HG02610 (cell line): ENCODE results near the gene RYR3.

Experiments
- ATAC-seq: cut with Tn5 transposase; IDR thresholded peaks from one replicate; pipeline ENCODE4 v1.9.1; 2021; ENCODE audit warnings: mild to moderate bottlenecking, moderate library complexity; ENCODE audit not compliant: unreplicated experiment

RYR3 gene

DNA sequence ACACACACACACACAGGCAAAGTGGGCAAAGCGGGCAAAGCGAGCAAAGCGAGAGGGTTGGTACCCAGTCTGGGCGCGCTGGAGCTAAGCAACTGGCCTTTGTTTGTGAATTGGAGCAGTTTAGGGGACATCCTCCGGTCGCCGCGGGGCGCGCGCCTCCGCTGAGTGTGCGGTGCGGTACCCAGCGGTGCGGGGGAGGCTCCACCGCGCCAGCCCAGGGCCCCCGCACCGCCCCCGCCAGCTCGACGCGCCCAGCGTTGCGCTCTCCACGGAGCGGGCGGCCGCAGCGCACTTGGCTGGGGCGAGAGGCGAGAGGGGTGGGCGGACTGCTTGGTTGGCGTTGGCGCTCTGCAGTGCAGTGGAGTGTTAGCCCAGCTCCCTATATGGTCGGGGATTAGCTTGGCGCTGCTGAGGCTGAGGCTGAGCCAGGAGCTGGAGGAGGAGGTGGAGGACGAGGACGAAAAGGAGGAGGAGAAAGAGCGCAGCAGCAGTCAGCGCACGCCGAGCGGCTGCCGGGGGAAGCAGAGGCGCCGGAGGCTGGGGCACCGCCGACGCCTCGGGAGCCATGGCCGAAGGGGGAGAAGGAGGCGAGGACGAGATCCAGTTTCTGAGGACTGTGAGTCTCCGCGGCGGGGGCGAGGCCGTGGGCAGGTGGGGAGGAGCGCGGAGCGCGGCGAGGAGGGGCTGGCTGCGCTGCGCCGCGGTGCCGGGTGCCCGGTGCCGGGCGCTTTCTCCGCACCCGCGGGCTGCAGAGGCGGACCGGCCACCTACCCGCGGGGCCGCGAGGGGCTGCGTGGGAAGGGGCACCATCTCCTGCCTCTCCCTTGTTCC is at the start of gene RYR3:
Gene RYR3, plus strand, starts transcription at position 487 of the 831 bp plus-strand sequence. Its CDS starts 79 bp downstream, at position 566.
- ATAC-seq: no peak

DNA sequence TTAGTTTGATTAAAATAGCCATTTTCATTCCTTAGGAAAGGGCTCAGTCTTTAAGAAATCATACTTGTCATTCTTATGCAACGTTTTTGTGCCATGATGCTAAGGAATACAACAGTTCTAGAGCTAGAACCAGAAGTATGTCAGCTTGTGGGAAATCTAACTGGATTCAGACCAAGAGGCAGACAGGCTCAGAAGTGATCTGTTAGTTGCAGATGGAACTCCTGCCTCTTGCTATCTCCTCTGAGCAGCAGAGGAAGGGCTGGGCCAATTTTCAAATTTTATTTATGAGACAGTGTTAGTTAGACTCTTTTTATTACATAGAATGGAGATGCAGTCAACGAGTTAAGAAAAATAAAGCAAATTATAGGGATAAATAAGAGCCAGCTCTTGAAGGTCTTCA is 48.5 kb upstream of the RYR3 start:
- no peak for ATAC-seq

GRCh38 chr15:33277689-33278088 is 33.1 kb upstream of the RYR3 start:
- no peak for ATAC-seq

DNA sequence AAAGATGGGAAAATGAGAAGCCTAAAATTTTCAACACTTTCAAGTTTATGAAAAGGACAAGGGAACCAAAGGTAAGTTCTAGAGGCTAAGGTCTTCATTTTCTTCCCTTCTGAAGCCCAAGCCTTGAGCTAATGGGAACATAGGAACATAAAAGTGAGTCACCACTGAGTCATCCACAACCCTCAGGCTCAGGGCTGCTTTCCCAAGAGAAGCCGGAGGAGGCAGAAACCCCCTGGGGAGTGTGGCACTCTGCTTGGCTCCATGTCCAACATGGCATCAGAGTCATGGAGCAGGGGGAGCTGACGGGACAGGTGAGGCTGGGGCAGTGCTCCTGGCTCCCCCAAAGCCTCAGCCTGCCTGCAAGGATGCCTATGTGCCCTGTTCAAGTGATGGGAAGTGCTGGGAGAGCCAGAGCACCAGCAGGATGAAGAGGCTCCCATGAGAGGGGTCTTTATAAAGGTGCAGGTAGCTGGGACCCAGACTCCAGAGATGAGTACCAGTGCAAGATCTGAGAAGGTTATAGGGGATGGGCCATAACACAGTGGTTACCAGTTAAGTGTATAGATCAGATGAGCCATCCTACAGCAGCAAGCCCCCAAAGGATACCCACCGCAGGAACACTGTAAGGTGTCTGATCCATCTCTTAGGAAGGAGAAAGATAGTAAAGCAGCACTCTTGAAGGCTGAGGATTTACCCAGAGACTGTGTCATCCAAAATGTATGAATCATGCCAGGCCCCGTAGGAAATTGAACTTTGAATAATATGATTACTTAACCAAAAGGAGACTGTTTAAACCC is 31.8 kb upstream of the RYR3 start:
- ATAC-seq: no peak

- no peak for ATAC-seq
These were observed 31.1 kb upstream of the RYR3 start for GRCh38 chr15:33279613-33280205.

GRCh38 chr15:33282226-33283020 is 28.3 kb upstream of the RYR3 start:
- no peak for ATAC-seq

- ATAC-seq: no peak
These were observed 27.2 kb upstream of the RYR3 start for GRCh38 chr15:33283576-33283975.

GRCh38 chr15:33284336-33284735 is 26.4 kb upstream of the RYR3 start:
- ATAC-seq: no peak

GRCh38 chr15:33292717-33293307 is 18.0 kb upstream of the RYR3 start:
- ATAC-seq: no peak

- no peak for ATAC-seq
These were observed 16.9 kb upstream of the RYR3 start for GRCh38 chr15:33293713-33294334.

- no peak for ATAC-seq
These were observed 14.7 kb upstream of the RYR3 start for GRCh38 chr15:33296050-33296449.

DNA sequence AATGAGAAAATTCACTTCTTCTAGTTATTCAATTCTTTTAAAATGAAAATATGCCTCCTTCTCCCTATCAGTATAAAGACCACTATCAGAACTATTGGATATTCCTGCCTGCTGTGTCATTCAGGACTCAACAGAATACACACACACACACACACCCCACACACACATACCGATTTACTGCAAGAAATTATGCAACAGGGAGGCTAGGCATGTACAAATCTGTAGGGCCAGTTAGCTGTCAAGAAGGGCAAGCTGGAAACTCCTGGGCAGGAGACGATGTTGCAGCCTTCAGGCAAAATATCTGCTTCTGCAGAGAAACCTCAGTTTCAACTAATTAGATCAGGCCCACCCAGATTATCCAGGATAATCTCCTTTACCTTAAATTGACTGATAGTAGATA is 13.9 kb upstream of the RYR3 start:
- ATAC-seq: no peak

DNA sequence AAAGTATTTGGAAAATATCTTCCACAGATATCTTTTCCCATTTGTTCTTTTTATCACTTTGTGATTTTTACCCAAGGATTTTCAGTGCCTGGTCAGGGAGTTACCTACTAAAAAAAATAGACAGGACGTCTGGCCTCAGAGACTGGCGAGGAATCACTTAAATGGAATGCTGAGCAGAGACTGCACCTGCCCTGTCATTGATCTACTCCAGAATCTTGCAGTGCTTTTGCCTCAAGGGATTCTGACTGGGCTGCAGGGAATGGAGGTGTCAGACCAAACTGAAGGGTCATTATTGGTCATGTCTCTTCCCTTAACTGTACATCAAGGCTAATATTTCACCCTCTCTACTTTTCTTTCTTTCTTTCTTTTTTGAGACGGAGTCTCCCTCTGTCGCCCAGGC is 12.1 kb upstream of the RYR3 start:
- ATAC-seq: no peak

- no peak for ATAC-seq
These were observed 5.8 kb upstream of the RYR3 start for GRCh38 chr15:33304924-33305323.

- no peak for ATAC-seq
These were observed 1.0 kb upstream of the RYR3 start for GRCh38 chr15:33309602-33310276.

DNA sequence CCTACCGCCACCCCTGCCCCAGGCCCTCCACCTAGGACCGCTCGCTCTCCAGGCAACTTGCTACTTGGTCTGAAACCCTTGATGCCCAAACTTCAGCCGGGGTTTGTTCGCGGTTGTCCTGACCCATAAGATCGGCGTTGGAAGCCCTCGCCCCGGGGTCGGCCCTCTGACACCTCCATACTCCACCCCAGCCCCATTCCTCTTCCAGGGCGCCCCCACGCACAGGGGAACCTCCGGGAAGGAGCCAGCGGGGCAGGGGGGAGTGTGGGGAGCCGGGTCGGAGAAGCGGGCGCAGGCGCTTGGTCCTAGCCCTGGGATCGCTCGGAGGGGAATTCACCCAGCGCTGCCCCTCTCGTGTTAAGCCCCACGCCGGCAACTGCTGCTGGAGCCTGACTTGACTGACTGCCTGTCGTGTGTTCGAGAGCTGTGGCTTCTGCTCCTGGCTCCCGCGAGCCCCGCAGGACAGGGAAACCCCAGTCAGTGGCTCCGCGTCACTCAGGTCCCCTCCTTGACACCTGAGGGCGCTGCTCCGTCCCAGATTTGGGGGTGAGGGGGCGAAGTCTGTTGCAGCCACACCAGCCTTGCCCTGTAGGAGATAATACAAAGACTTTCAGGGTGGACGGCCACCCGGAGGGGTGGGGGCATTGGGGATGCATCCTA is 675 bp downstream of the RYR3 start:
- no peak for ATAC-seq

DNA sequence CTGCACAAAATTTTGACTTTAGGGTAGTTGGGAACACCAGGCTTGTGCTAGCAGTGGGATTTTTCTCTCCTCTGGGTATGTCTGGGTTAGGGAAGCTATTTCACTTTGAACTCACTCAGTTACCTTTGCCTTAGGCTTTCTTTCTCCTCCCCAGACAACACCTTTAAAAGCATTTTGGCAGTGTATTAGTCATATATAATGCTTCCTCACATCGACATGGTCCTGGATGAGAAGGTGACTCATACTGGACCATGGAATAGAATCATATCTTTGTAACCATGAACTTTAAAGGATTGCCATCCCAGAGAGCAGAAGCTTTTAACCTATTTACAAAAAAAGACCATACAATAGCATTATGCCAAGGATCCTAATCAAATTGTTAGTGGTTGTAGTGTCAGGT is 2.7 kb downstream of the RYR3 start:
- ATAC-seq: no peak

DNA sequence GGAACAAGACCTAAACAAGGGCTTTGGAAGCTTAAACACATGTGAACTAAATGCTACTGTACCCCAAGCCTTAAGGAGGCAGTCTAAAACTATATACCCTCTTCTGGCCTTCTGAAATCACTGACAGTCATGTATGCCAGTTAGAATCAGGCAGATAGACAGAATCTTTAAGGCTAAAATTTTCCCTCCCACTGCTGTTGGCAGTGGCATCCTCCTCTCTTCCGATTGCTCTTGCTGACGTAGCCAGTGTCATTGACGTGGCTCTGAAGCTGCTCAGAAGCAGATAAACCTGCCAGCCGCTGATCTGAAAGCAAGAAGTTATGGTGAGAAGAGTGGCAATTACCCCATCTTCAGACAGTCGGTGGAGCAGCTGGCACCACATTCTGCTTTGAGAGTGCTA is 3.3 kb downstream of the RYR3 start:
- no peak for ATAC-seq

DNA sequence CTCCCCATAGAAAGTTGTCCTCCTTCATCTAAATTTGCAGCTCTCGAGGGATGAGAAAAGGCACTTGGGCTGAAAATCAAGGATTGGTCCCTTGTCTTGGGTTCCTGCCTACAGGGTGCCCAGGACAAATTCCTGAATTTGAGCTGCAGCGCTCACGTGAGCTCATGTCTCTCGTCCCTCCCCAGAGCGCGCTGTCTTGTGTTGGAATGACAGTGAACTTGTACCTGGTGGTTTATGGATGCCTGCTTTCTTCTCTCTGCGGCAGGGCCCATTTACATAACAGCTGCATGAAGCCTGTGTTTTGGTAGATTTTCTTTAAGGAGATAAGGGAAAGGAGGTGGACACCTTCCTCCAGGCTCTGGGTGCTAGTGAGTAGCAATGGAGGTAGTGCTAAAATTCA is 4.3 kb downstream of the RYR3 start:
- no peak for ATAC-seq
